Fibroblast of the aortic adventitia (primary cell): Measurements from ENCODE around the gene TMEM231. TPM values are rescaled to one million over a fixed set of nuclear protein-coding genes. Genes with fewer than 3 reads are reported as not detected.

ENCODE experiments used
- DNase-seq: peaks from one replicate; pipeline ENCODE4 v3.0.0-alpha.2; 2010; ENCODE audit warnings: low read depth
- H3K4me3 ChIP-seq: 2 replicates; pipeline ENCODE4 v1.5.1; 2011; ENCODE audit warnings: low read depth, mild to moderate bottlenecking, control low read depth, low read length, moderate library complexity
- CTCF ChIP-seq: IDR thresholded peaks from 2 replicates; pipeline ENCODE4 v1.5.1; 2011; ENCODE audit warnings: mild to moderate bottlenecking, low read length, control low read depth, inconsistent platforms; ENCODE audit not compliant: insufficient read depth
- total RNA-seq: library from RNA; depleted of rRNA; stranded (reverse); fragments of >200 nt; gene quantifications from 2 replicates; pipeline ENCODE4 v1.2.3, GENCODE V29; 2012; ENCODE audit warnings: low replicate concordance

Gene TMEM231
- total RNA-seq, 1 donor = 13.9 TPM

GRCh38 chr16:75578212-75578611 is 22.2 kb upstream of the TMEM231 start:
- no peak for TF ChIP-seq CTCF
- no peak for DNase-seq
- no peak overlapping the region for H3K4me3 ChIP-seq

GRCh38 chr16:75576384-75576811 is 20.3 kb upstream of the TMEM231 start:
- no peak for TF ChIP-seq CTCF
- H3K4me3 ChIP-seq = no peak overlapping the region
- DNase-seq = no peak

GRCh38 chr16:75575958-75576357 is 19.9 kb upstream of the TMEM231 start:
- H3K4me3 ChIP-seq = no peak overlapping the region
- TF ChIP-seq CTCF = no peak
- no peak for DNase-seq

GRCh38 chr16:75573955-75574354 is 17.9 kb upstream of the TMEM231 start:
- no peak for DNase-seq
- TF ChIP-seq CTCF = no peak
- no peak overlapping the region for H3K4me3 ChIP-seq

GRCh38 chr16:75572864-75573542 is 17.0 kb upstream of the TMEM231 start:
- DNase-seq = no peak
- TF ChIP-seq CTCF = no peak
- H3K4me3 ChIP-seq = no peak overlapping the region

GRCh38 chr16:75570396-75571065 is 14.5 kb upstream of the TMEM231 start:
- H3K4me3 ChIP-seq = no peak overlapping the region
- no peak for TF ChIP-seq CTCF
- DNase-seq = no peak
